Stimulated activated CD4-positive, alpha-beta T cell treated with anti-CD3 and anti-CD28 coated beads, Interleukin-1b, Interleukin-23, amount 100 ng/mL, for 4 hours (primary cell): ENCODE results near the gene TTBK1.

Experiments
- DNase-seq, 2 donors: peaks; one replicate each; pipeline ENCODE4 v3.0.0-alpha.2; 2020; ENCODE audit warnings: low read depth in 2 of 2

Gene TTBK1

DNA sequence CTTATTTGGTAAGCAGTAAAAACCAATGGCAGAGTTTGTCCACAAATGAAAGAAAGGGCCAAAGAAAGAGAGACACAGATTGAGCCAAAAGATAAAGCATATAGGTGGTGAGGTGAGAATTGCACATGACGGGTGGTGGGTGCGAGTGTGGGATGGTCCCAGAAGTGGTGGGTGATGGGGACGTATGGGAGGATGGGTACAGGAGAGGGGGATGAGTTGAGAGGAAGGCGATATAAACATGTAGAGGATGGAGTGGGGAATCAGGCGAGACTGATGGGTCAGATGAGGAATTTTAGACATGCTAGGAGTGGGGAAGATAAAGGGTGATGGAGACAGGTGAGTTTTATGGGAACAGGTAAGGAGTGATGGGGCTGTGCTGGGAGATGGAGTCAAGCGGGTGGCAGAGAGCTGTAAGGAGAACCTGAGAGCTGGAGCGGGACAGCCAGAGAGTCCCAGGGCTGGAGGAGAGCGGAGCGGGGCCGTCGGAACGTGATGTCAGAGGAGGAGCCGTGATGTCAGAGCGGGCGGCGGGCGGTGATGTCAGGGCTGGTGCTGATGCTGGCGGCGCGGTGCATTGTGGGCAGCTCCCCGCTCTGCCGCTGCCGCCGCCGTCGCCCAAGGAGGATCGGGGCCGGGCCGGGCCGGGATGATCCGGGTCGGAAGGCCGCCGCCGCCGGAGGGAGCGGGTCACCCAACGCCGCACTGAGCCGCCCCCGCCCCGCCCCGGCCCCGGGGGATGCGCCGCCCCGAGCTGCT is at the start of gene TTBK1:
TTBK1 (plus strand) TSS at position 574 of the 756 bp plus-strand sequence. CDS start 3,180 bp downstream, outside the sequence.
- DNase-seq, result peak in 1 of 2 donors; percentile 22

DNA sequence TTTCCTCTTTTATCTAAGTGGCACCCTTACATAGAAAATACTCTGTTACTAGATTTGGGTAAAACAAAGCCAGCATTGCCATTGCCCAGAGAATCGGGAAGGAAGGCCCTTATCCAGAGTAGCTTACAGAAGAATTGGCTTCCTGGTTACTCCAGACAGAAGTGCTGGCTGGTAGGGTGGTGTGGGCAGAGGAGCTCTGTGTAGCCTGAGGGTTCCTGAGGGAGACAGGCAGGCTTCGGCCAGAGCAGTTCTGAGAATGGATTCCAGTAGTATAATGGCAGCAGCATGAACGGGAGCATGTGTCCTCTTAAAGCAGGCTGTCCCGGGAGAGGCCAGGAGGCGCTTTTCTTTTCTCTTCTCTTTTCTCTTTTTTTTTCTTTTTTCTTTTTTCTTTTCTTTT is 49.4 kb upstream of the TTBK1 start:
- no peak for DNase-seq

DNA sequence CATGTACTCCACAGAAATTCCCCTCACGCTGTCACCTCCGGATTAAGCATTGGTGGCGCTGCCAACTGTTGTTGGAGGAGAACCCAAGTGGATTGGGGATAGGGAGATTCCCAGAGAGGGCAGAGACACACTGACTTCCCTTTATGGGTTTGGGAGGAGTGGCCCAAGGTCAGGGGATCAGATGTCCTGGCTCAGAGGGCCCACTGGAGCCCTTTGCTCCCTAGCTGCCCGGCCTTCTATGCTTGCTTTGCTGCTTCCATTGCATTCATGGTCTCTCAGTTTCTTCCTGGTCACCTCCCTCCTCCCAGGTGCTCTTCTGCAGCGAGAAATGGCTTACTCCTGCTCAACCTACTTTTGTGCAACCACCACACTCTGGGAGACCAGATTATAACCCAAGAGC is 46.9 kb upstream of the TTBK1 start:
- no peak for DNase-seq

DNA sequence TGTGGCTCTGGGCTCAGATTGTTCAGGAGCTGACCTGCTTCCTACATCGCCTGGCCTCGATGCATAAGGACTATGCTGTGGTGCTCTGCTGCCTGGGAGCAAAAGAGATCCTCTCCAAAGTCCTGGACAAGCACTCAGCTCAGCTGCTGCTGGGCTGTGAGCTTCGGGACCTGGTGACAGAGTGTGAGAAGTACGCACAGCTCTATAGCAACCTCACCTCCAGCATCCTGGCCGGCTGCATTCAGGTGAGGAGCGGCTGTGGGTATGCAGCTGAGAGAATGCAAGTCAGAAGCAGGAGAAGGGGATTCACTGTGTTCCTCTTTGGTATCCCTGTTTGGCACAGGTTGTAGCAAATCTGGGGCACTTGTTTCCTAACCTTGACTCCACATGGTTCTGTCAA is 43.4 kb upstream of the TTBK1 start:
- no peak for DNase-seq

DNA sequence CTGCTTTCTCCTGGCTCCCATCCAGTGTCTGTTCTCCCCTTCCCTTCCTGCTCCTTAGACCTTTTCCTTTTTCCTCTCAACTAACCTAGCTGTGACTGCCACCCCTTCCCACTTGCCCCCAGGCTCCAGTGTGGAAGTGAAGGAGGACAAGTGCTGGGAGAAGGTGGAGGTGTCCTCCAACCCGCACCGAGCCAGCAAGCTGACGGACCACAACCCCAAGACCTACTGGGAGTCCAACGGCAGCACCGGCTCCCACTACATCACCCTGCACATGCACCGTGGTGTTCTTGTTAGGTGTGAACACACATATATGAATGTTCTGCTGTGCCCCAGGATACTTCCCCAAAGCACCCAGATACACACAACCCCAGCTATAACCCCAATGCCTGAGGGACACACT is 42.7 kb upstream of the TTBK1 start:
- no peak for DNase-seq

DNA sequence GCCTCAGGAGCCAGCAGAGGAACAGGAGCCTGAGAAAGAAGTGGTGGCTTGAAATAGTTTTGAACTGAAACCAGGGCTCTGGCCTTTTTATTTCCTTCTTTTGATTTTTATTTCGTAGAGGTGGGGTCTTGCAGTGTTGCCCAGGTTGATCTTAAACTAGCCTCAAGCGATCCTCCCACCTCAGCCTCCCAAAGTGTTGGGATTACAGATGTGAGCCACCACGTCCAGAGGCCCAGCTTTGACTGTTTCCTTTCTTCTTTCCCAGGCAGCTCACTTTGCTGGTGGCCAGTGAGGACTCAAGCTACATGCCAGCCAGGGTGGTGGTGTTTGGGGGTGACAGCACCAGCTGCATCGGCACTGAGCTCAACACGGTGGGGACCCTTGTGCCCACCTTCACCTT is 40.8 kb upstream of the TTBK1 start:
- no peak for DNase-seq

DNA sequence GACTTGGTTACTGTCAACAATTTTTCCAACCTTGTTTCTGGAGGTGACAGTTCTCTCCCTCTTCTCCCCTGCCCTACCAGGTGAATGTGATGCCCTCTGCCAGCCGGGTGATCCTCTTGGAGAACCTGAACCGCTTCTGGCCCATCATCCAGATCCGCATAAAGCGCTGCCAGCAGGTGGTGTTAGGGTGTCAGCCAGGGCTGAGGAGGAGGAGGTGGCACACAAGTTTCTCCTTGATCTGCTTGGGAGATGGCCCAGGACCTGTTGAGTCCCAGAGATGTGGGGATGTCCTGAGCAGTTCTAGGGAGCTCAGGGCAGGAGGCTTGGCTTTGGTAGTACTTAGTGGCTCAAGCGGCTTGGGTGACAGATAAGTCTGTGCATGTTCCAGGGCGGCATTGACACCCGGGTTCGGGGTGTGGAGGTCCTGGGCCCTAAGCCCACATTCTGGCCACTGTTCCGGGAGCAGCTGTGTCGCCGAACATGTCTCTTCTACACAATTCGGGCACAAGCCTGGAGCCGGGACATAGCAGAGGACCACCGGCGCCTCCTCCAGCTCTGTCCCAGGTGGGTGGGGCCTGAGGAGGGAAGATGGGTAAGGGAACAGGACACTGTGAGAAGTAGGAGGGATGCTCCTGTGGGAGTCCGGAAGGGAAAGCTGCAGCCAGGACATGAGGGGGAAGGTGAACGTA is 40.1 kb upstream of the TTBK1 start:
- no peak for DNase-seq

DNA sequence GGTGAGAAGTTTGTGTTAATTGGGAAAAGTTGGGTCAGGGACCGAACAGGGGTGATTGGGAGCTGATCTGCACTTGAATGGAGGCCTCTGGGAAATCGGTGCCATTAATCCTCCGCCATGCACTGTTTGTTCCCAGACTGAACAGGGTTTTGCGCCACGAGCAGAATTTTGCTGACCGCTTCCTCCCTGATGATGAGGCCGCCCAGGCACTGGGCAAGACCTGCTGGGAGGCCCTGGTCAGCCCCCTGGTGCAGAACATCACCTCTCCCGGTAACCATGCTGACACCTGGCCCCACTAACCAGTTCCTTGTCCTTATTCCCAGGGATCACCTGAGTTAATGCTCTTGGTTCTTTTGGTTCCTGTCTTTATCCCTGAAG is 39.6 kb upstream of the TTBK1 start:
- DNase-seq, result no peak

DNA sequence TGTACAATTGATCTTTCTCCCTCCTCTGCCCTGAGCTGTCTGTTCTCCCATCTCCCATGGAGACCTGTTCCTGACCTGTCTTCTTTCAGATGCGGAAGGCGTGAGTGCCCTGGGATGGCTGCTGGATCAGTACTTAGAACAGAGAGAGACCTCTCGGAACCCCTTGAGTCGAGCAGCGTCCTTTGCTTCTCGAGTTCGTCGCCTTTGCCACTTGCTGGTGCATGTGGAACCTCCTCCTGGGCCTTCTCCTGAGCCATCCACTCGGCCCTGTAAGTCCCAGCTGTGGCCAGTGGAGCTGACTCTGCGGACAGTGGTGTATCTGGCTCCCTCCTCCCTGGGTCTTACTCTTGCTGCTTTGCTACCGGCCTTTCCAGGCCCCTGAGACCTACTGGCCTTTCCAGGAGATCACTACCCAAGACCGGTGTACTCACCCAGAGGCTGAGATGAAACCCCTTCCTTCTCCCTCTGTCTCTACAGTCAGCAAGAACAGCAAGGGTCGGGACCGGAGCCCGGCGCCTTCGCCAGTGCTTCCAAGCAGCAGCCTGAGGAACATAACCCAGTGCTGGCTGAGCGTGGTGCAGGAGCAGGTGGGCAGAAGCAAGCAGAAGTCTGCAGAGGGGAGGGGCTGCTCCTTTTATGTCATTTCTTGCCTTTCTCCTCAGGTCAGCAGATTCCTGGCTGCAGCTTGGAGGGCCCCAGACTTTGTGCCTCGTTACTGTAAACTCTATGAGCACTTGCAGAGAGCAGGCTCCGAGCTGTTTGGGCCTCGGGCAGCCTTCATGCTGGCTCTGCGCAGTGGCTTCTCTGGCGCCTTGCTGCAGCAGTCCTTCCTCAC is 38.8 kb upstream of the TTBK1 start:
- DNase-seq, result no peak

DNA sequence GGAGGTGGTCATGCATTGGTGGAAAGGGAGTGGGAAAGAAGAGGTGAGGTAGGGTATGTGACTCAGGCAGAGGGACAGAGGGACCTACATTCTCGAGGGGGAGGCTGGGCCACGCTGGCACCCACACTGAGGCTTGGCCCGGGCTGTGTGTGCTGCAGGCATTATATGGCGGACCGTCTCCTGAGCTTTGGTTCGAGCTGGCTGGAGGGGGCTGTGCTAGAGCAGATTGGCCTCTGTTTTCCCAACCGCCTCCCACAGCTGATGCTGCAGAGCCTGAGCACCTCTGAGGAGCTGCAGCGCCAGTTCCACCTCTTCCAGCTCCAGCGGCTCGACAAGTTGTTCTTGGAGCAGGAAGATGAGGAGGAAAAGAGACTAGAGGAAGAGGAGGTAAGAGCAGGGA is 37.4 kb upstream of the TTBK1 start:
- DNase-seq, result no peak

DNA sequence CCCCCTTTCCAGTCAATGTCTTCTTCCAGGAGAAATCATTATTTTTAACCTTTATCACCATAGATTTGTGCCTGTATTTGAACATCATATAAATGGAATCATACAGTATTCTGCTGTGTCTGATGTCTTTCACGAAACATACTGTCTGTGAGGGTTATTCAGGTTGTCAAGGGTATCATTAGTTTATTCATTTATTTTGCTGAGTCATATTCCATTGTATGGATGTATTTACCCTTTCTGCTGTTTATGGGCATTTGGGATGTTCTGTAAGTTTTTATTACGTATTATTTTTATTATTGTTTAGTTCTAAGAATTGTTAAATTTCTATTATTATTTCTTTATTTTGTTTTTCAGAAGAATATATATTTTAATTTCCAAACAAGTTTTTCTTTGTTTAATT is 36.0 kb upstream of the TTBK1 start:
- DNase-seq, result no peak

DNA sequence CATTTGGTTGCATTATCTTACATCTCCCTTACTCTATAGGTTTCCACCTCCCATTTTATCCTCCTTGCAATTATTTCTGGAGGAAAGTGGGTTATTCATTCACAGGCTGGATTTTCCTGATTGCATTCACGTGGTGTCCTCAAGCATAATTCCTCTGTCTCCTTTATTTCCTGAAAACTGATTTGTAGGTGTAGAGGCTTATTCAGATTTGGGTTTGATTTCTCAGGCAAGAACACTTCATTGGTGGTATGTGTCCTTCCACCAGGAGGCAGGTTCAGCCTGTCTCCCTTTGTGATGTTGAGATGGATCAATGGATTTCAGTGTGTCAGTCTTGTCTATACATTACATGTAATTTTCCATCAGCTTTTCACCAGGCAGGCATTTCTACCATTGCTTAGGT is 31.3 kb upstream of the TTBK1 start:
- no peak for DNase-seq

DNA sequence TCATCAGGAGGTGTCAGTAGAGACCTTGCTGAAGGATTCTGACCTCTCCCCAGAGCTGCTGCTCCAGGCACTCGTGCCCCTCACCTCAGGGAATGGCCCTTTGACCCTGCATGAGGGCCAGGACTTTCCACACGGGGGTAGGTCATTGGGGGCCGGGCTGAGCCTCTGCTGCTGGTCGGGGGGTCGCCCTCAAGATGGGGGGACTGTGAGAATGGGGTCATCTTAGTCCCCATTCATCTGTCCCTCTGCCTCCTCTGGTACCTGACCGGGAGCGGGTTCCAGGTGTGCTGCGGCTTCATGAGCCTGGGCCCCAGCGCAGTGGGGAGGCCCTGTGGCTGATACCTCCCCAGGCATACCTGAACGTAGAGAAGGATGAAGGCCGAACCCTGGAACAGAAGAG is 29.9 kb upstream of the TTBK1 start:
- no peak for DNase-seq

DNA sequence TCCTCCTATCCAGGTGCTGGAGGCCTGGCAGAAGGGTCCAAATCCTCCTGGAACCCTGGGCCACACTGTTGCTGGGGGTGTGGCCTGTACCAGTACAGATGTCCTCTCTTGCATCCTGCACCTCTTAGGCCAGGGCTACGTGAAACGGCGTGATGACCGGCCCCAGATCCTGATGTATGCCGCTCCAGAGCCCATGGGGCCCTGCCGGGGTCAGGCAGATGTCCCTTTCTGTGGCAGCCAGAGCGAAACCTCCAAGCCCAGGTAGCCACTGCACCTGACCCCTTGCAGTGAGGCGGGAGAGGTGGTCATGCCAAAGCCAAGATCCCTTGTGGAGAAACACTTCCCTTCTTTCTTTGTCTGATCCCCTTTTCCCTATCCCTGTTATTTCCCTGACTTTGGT is 28.2 kb upstream of the TTBK1 start:
- DNase-seq, result no peak

DNA sequence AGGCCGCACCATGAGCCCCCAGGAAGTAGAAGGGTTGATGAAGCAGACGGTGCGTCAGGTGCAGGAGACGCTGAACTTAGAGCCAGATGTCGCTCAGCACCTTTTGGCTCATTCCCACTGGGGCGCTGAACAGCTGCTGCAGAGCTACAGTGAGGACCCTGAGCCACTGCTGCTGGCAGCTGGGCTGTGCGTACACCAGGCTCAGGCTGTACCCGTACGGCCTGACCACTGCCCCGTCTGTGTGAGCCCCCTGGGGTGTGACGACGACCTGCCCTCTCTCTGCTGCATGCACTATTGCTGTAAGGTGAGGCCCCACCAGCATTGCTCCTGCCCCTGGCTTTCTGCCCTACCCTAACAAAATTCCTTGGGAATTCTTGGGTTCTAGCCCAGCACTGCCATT is 27.1 kb upstream of the TTBK1 start:
- no peak for DNase-seq

DNA sequence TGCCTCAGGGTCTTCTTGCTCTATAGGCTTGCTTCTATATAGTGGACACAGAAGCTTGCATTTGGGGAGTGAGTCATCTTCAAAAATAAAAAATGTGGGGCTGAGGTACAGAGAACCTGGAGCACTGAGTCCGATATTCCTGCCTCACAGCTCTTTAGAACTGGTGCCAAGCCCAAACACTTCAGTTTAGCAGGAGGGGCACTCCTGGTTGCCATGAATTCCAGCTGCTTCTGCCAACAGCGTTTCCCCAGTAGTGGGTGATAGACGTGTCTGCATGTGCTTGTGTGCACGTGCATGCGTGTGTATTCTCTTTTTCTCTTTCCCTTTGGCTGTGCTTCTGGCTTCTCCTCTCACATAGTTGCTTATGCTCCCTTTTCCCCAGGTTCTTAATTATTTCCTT is 25.9 kb upstream of the TTBK1 start:
- no peak for DNase-seq

DNA sequence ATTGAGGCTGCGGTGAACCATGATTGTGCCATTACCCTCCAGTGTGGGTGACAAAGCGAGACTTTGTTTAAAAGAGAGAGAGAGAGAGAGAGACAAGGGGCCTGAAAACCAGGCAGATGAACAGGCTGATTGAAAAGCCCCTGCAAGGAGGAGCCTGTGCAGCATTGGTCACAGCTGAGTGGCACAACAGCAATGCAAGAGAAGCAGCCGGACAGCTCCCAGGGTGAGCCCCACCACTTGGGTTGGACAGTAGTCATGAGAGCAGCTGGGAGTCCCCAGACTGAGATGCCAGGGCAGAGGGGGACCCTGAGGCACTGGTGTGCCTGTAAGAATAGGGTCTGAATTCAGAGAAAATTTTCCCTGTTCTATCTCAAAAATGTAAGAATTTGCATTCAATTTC is 24.2 kb upstream of the TTBK1 start:
- no peak for DNase-seq

DNA sequence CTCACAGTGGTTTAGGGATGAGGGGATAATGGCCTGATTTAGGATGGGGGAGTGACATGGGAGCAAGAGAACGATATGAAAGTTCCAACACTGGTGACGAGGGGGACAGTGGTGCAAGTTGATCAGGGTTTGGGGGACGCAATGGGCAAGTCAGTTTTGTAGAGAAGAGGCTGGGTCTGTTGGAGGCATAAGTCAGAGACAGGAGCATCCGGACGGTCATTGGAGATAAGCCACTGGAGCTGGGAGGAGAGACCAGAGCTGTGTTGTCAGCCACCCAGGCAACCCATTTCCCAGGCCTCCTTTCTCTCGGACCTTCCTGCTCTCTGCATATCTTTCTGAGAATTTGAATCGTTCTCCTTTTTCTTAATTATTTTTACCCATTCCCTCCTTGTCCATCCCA is 23.5 kb upstream of the TTBK1 start:
- DNase-seq, result no peak

DNA sequence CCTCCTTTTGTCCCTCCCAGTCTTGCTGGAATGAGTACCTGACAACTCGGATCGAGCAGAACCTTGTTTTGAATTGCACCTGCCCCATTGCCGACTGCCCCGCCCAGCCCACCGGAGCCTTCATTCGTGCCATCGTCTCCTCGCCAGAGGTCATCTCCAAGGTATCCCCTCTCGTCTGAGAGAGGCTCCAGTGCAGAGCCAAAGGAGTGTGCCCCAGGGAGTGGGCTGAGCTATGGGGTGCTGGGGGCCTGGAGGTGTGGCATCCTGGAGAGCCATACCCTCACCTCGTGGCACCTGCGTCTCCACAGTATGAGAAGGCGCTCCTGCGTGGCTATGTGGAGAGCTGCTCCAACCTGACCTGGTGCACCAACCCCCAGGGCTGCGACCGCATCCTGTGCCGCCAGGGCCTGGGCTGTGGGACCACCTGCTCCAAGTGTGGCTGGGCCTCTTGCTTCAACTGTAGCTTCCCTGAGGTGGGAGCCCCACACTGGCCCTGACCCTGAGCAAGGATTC is 22.8 kb upstream of the TTBK1 start:
- no peak for DNase-seq

DNA sequence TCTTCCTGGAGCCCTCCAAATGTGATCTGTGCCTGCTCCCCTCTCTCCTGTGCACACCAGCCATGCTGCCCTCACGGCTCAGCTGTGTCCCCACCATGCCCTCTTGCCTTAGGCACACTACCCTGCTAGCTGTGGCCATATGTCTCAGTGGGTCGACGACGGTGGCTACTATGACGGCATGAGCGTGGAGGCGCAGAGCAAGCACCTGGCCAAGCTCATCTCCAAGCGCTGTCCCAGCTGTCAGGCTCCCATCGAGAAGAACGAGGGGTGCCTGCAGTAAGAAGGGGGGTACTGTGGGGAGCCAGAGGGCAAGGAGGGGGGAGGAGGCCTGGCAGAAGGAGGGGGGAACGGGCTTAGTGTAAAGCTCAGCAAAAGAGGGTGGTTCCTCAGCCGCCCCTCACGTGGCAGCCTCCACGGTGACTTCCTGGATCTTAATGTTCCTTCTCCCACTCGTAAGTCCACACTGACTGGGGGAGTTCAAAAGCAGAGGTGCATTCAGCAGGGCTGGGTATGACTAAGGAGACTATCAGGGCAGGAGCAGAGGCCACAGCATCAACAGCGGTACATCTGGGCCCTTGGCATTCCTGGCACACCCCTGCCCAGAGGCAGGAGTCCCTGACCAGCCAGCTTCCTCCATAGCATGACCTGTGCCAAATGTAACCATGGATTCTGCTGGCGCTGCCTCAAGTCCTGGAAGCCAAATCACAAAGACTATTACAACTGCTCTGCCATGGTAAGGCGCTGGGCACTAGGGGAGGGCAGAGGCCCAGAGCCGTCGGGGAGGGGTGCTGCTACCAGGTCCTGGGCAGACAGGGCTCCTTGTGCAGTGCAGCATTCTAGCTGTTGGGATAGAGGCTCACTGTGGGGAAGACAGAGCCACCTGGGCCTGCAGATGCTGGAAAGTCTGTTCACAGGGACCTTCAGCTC is 22.0 kb upstream of the TTBK1 start:
- DNase-seq, result no peak

DNA sequence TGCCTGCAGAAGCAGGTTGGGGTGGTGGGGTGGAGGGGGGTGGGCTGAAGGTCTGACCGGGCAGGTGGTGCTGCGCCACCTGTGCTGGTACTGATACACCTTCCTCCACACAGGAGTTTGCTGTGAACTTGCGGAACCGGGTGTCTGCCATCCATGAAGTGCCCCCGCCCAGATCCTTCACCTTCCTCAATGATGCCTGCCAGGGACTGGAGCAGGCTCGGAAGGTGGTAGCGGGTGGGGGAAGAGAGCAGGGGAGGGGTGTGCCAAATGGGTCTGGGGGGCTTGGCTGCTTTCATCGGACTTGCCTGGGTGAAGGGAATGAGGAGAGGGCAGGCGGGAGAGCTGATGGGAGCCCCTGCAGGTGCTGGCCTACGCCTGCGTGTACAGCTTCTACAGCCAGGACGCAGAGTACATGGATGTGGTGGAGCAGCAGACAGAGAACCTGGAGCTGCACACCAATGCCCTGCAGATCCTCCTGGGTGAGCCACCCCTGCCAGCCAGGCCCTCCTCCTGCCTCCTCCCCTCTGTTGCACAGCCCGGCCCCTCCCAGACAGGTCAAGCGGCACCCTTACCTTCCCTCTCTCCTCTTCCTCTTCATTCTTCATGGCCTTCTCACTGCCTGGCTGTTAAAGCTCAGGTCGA is 20.7 kb upstream of the TTBK1 start:
- DNase-seq, result no peak
